22Rv1 (cell line): ENCODE measurements around the gene SYN1.

ENCODE experiments used
- CTCF ChIP-seq: fragments of 450-650 bp; IDR thresholded peaks from 2 replicates; pipeline ENCODE4 v1.5.1; 2017; ENCODE audit warnings: mild to moderate bottlenecking
- ZFX ChIP-seq: fragments of 450-650 bp; IDR thresholded peaks from 2 replicates; pipeline ENCODE4 v1.6.1; 2017; ENCODE audit warnings: antibody characterized with exemption, borderline replicate concordance

GRCh38 chrX:47562615-47563243 lies 56.9 kb downstream of the SYN1 start:
- TF ChIP-seq CTCF: peak; percentile 36
- TF ChIP-seq ZFX: no peak
